IMR-90 (cell line): Measurements from ENCODE around the gene KCTD13. TPM values are rescaled to one million over a fixed set of nuclear protein-coding genes. Genes with fewer than 3 reads are reported as not detected.

Experiments
- ATAC-seq: fragments of 200-7000 bp; cut with Tn5 transposase; 2 replicates; pipeline ENCODE4 v1.9.1; 2020; ENCODE audit warnings: low read depth, mild to moderate bottlenecking, moderate library complexity
- BruUV-seq: library from RNA; stranded (reverse); fragments of 400-500 nt; replicated peaks from 2 replicates; lab custom pipeline; 2021; lab: Mats Ljungman, UMichigan
- CTCF ChIA-PET: fragments of 300-600 bp; formaldehyde crosslinking; extraction: SDS; loops from one replicate; lab custom pipeline; 2021; ENCODE audit warnings: antibody characterized with exemption; lab: Yijun Ruan, JAX
- POLR2A ChIA-PET: fragments of 300-600 bp; sonication (Branson Sonifier 250); formaldehyde crosslinking; loops from one replicate; lab custom pipeline; 2022; ENCODE audit warnings: antibody characterized with exemption; ENCODE audit not compliant: unreplicated experiment; lab: Charles Lee
- DNase-seq: peaks from one replicate; pipeline ENCODE4 v3.0.0; 2013
- H2AFZ ChIP-seq: replicated peaks from 2 replicates; pipeline ENCODE3; 2013; ENCODE audit warnings: low read length, mild to moderate bottlenecking; ENCODE audit not compliant: poor library complexity
- H2AK5ac ChIP-seq: 2 replicates; pipeline ENCODE4 v1.6.1; 2013; ENCODE audit warnings: low read depth, low read length, inconsistent platforms
- H2AK9ac ChIP-seq: replicated peaks from 2 replicates; pipeline ENCODE3; 2013; ENCODE audit warnings: mild to moderate bottlenecking, low read depth, low read length, moderate library complexity; ENCODE audit not compliant: poor library complexity
- H2BK120ac ChIP-seq: 2 replicates; pipeline ENCODE4 v1.6.1; 2013; ENCODE audit warnings: low read depth, low read length, inconsistent platforms
- H2BK15ac ChIP-seq: 3 replicates; pipeline ENCODE4 v1.6.1; 2013; ENCODE audit warnings: low read depth, low read length, inconsistent platforms
- H2BK20ac ChIP-seq: 2 replicates; pipeline ENCODE4 v1.6.1; 2013; ENCODE audit warnings: low read depth, mild to moderate bottlenecking, inconsistent platforms, low read length, moderate library complexity
- H2BK5ac ChIP-seq: 2 replicates; pipeline ENCODE4 v1.6.1; 2013; ENCODE audit warnings: mild to moderate bottlenecking, low read depth, low read length, inconsistent platforms; ENCODE audit not compliant: poor library complexity, severe bottlenecking
- H3K14ac ChIP-seq: replicated peaks from 2 replicates; pipeline ENCODE4 v1.6.1; 2013; ENCODE audit warnings: low read depth, low read length, inconsistent platforms
- H3K18ac ChIP-seq: 2 replicates; pipeline ENCODE4 v1.6.1; 2013; ENCODE audit warnings: low read depth, low read length, control low read depth
- H3K23ac ChIP-seq: 2 replicates; pipeline ENCODE4 v1.6.1; 2013; ENCODE audit warnings: low read depth, low read length, inconsistent platforms
- H3K27ac ChIP-seq: 2 replicates; pipeline ENCODE4 v1.5.1; 2013; ENCODE audit warnings: mild to moderate bottlenecking, control low read depth, low read length; ENCODE audit not compliant: insufficient read depth
- H3K27me3 ChIP-seq: 2 replicates; pipeline ENCODE4 v1.6.1; 2013; ENCODE audit warnings: low read length; ENCODE audit not compliant: control insufficient read depth, insufficient read depth
- H3K36me3 ChIP-seq: 2 replicates; pipeline ENCODE4 v1.6.1; 2013; ENCODE audit warnings: low read length, mixed read lengths; ENCODE audit not compliant: control insufficient read depth, insufficient read depth
- H3K4ac ChIP-seq: 2 replicates; pipeline ENCODE4 v1.6.1; 2013; ENCODE audit warnings: low read depth, low read length, inconsistent platforms
- H3K4me1 ChIP-seq: 2 replicates; pipeline ENCODE4 v1.6.1; 2013; ENCODE audit warnings: low read length, mixed read lengths; ENCODE audit not compliant: control insufficient read depth, insufficient read depth
- H3K4me2 ChIP-seq: 2 replicates; pipeline ENCODE4 v1.6.1; 2013; ENCODE audit warnings: low read depth, mild to moderate bottlenecking, control low read depth, low read length, moderate library complexity
- H3K4me3 ChIP-seq: 2 replicates; pipeline ENCODE4 v1.5.1; 2013; ENCODE audit warnings: low read depth, mild to moderate bottlenecking, control low read depth, low read length, moderate library complexity; ENCODE audit not compliant: insufficient read depth
- H3K56ac ChIP-seq: 2 replicates; pipeline ENCODE4 v1.6.1; 2013; ENCODE audit warnings: low read length, inconsistent platforms; ENCODE audit not compliant: insufficient read depth; ENCODE audit errors: extremely low read depth
- H3K79me1 ChIP-seq, 2 experiments: 2 replicates each; pipeline ENCODE4 v1.6.1; 2013; ENCODE audit warnings: low read length in 2 of 2, inconsistent platforms in 1 of 2, low read depth in 1 of 2
- H3K9ac ChIP-seq: 2 replicates; pipeline ENCODE4 v1.6.1; 2013; ENCODE audit warnings: low read depth, low read length, control low read depth
- H3K9me1 ChIP-seq: 2 replicates; pipeline ENCODE4 v1.6.1; 2013; ENCODE audit warnings: low read length, inconsistent platforms; ENCODE audit not compliant: insufficient read depth
- H3K9me3 ChIP-seq: 2 replicates; pipeline ENCODE4 v1.6.1; 2013; ENCODE audit warnings: low read length; ENCODE audit not compliant: control insufficient read depth, insufficient read depth
- H4K20me1 ChIP-seq: 2 replicates; pipeline ENCODE4 v1.6.1; 2013; ENCODE audit warnings: low read length, inconsistent platforms; ENCODE audit not compliant: insufficient read depth
- H4K5ac ChIP-seq: 2 replicates; pipeline ENCODE4 v1.6.1; 2013; ENCODE audit warnings: mild to moderate bottlenecking, low read depth, low read length, control low read depth
- H4K8ac ChIP-seq, 2 experiments: 2 replicates each; pipeline ENCODE4 v1.6.1; 2013; ENCODE audit warnings: low read depth in 2 of 2, low read length in 2 of 2, control low read depth in 1 of 2, inconsistent platforms in 1 of 2
- H4K91ac ChIP-seq: 2 replicates; pipeline ENCODE4 v1.6.1; 2013; ENCODE audit warnings: low read depth, low read length, inconsistent platforms; ENCODE audit not compliant: insufficient read depth
- MAZ ChIP-seq: IDR thresholded peaks from 2 replicates; pipeline ENCODE4 v1.6.1; 2012; ENCODE audit warnings: low read depth, mild to moderate bottlenecking, low read length, improper control_type of control experiment, moderate library complexity, borderline replicate concordance
- MXI1 ChIP-seq: IDR thresholded peaks from 2 replicates; pipeline ENCODE4 v1.6.1; 2012; ENCODE audit warnings: low read depth, mild to moderate bottlenecking, low read length, moderate library complexity, borderline replicate concordance
- NFE2L2 ChIP-seq: fragments of 150-350 bp; IDR thresholded peaks from 2 replicates; pipeline ENCODE4 v1.6.1; 2016; ENCODE audit warnings: low read depth, mild to moderate bottlenecking, low read length
- RFX5 ChIP-seq: IDR thresholded peaks from 2 replicates; pipeline ENCODE4 v1.8.0; 2012; ENCODE audit warnings: low read depth, mild to moderate bottlenecking, low read length, moderate library complexity
- SMC3 ChIP-seq: fragments of 150-350 bp; IDR thresholded peaks from 2 replicates; pipeline ENCODE4 v1.6.1; 2016; ENCODE audit warnings: low read depth, mild to moderate bottlenecking, antibody characterized with exemption, low read length, moderate library complexity
- WGBS, 2 experiments: methylation state at CpG; one replicate each; pipeline versions ENCODE4 v1.1.5 to v1.1.7; 2013; ENCODE audit warnings: missing lambda C conversion rate in 2 of 2; ENCODE audit not compliant: insufficient read length in 1 of 2; ENCODE audit errors: extremely low coverage in 2 of 2; 5-methylcytosine and 5-hydroxymethylcytosine counted together
- dilution Hi-C: fragments of 300-500 bp; cut with HindIII; formaldehyde crosslinking; loops from one replicate; pipeline ENCODE4 v1.14.3; 2018; ENCODE audit warnings: low sequenced_read_pairs; ENCODE audit not compliant: unreplicated experiment
- in situ Hi-C: fragments of 300-500 bp; cut with MboI; formaldehyde crosslinking; loops from 3 replicates; pipeline ENCODE4 v1.14.3; 2019; ENCODE audit warnings: low sequenced_read_pairs, inconsistent platforms, mixed read lengths
- intact Hi-C: fragments of 100-400 bp; cut with micrococcal nuclease; formaldehyde crosslinking; loops from 2 replicates; pipeline ENCODE4 v1.10.0; 2022
- polyA plus RNA-seq, 3 experiments: library from polyadenylated mRNA; depleted of rRNA; stranded (reverse); fragments of >200 nt; gene quantifications; 2 replicates each; pipeline ENCODE4 v1.2.3, GENCODE V29; 2012; ENCODE audit warnings: low replicate concordance in 1 of 3
- total RNA-seq: library from RNA; depleted of rRNA; stranded (reverse); fragments of >200 nt; gene quantifications from 2 replicates; pipeline ENCODE4 v1.2.3, GENCODE V29; 2012

Gene KCTD13
- total and polyA plus RNA-seq, 2 of the 4 experiments (the other 2 are of a cell fraction), result 4.1 to 20.7 TPM

DNA sequence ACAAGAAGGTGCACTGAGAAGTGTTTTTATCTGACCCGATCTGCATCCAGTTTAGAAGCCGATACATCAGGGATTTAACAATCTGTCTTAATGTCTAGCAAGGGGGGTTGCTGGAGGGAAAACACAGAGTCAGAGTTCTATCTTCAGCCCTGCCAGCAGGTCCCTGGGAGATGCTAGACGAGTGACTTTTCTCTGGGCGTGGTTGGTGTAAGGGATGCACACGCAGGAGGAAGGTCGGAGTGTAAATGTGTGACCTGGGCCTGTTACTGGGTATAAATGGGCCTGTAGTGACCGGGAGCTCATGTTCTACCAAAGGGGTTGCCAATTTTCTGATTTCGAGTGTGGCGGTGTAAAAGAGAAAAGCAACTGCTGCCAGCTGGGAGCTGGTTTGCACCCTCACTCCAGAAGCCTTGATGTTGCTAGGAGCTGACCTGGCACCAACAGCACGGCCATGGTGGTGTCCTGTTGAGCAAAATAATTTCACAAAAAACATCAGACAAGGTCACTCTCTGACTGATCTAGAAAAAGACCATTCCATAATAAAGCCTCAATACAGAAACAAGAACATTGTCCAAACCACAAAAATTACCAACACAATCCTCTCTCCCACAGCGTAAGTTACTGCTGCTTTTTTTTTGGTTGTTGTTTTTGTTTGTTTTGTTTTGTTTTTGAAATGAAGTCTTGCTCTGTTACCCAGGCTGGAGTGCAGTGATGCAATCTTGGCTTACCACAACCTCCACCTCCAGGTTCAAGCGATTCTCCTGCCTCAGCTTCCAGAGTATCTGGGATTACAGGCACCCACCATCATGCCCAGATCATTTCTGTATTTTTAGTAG lies 1.3 kb upstream of the KCTD13 start:
- H2AK9ac ChIP-seq, result peak overlapping the region; percentile 32
- H3K79me1 ChIP-seq, result peaks cover 24 to 40% of the 10 kb centered on the region in 2 experiments
- peaks cover 10% of the 10 kb centered on the region for H3K4me1 ChIP-seq
- TF ChIP-seq SMC3 (no peak), MAZ (no peak), MXI1 (no peak), RFX5 (no peak), NFE2L2 (no peak)
- ChIA-PET CTCF (no interaction called here), POLR2A (interaction anchor here (1.5 kb wide), 1 partner anchor 27 kb away, joined by 6 read pairs; the partner anchor contains the start of gene ASPHD1)
- H3K27ac ChIP-seq, result 0 out of 2 replicates have a peak overlapping the region, but pooled peaks have one; percentile 7
- H4K20me1 ChIP-seq, result peaks cover 6% of the 10 kb centered on the region; the same call in 1 of the 2 replicates
- no peak overlapping the region for H3K18ac ChIP-seq
- no peaks in the 10 kb centered on the region for H3K27me3 ChIP-seq
- peak overlapping the region; percentile 2 for H4K5ac ChIP-seq
- 20% methylated on average over 1 of the region's 12 CpGs; no CpG with 5 or more reads in 1 of the 2 experiments for WGBS, 2 experiments
- peak overlapping the region; percentile 79; the same call in 1 of the 2 replicates for H3K4me3 ChIP-seq
- peak overlapping the region; percentile 85 to 99; a peak in 2 of 4 replicates for H4K8ac ChIP-seq
- H3K23ac ChIP-seq, result peak overlapping the region; percentile 91
- H2AFZ ChIP-seq, result peak overlapping the region; percentile 98
- H2BK15ac ChIP-seq, result no peak overlapping the region
- peak overlapping the region; percentile 28; the same call in 1 of the 2 replicates for H2BK20ac ChIP-seq
- dilution Hi-C loops (no loop called here), in situ Hi-C loops (no loop called here), intact Hi-C loops (loop anchor here (5.0 kb wide), 2 partner anchors 45 to 70 kb away; partner anchors contain the start of genes HIRIP3, INO80E and TAOK2)
- H3K9me3 ChIP-seq, result no peaks in the 10 kb centered on the region
- peak overlapping the region; percentile 96 for H3K4me2 ChIP-seq
- H3K14ac ChIP-seq, result peak overlapping the region; percentile 99; the same call in 1 of the 2 replicates
- H3K9ac ChIP-seq, result peak overlapping the region; percentile 95
- BruUV-seq, result no TSS peak
- peak overlapping the region; percentile 95 for H4K91ac ChIP-seq
- H2AK5ac ChIP-seq, result peak overlapping the region; percentile 81
- DNase-seq, result no peak
- peak overlapping the region; percentile 92 for H2BK5ac ChIP-seq
- H3K4ac ChIP-seq, result peak overlapping the region; percentile 98
- H3K56ac ChIP-seq, result peak overlapping the region; percentile 32; the same call in 1 of the 2 replicates
- H3K9me1 ChIP-seq, result peaks cover 15% of the 10 kb centered on the region; the same call in 1 of the 2 replicates
- ATAC-seq, result no peak
- no peak overlapping the region; the same call in 1 of the 2 replicates for H2BK120ac ChIP-seq
- H3K36me3 ChIP-seq, result peaks cover 6% of the 10 kb centered on the region
